ENCODE measurements around the gene TRAM2.
"Not testable (repeated sequence)": the region's sequence is repeated elsewhere in the genome, so short reads cannot be mapped to it uniquely, and the experiment has no call there.

Gene TRAM2

DNA sequence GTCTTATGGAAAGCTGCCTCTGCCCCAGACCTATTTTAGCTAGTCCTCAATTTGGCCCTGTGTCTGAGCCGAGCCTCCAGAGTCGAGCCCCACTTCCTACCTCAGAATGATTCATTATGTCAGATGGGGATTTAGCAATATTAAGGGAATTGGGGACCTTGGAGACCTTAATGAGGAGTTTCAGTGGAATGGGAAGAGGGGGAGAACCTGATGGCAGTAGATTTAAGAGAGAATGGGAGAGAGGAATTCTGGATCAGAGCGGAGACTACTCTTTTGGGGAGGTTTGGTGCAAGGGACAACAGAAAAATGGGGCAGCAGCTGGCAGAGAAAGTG lies 93.2 kb downstream of the TRAM2 start:
- no peak for DNase-seq (ENCODE audit: low read depth)

GRCh38 chr6:52482903-52483670 lies 93.8 kb downstream of the TRAM2 start:
- DNase-seq (ENCODE audit: low read depth): no peak

DNA sequence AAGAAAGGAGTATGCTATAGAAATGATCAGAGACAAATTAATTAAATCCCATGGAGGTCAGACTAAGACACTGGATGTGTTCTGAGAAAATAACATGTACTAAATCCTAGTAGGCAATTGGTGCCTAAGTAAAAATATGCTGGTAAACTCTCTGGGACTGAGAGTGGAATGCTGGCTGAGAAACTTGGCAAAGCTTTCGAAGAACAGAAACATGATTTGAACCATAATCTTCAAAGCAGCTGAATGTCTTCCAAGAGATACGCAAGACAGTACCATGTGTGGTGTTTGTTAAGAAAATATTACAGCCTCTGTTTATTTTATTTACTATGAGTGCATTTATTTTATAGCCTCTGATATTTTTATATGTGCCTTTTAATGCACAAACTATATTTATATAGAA lies 101.6 kb downstream of the TRAM2 start:
- DNase-seq (ENCODE audit: low read depth): no peak

- DNase-seq (ENCODE audit: low read depth): no peak
Measured at GRCh38 chr6:52474173-52474572, 102.7 kb downstream of the TRAM2 start.

DNA sequence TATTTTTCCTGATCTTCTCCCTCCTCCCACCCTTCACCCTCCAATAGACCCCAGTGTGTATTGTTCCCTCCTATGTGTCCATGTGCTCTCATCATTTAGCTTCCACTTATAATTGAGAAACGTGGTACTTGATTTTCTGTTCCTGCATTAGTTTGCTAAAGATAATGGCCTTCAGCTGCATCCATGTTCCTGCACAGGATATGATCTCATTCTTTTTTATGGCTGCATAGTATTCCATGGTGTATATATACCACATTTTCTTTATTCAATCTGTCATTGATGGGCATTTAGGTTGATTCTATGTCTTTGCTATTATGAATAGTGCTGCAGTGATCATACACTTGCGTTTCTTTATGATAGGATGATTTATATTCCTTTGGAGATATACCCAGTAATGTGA lies 115.7 kb downstream of the TRAM2 start:
- DNase-seq (ENCODE audit: low read depth): not testable (repeated sequence)

DNA sequence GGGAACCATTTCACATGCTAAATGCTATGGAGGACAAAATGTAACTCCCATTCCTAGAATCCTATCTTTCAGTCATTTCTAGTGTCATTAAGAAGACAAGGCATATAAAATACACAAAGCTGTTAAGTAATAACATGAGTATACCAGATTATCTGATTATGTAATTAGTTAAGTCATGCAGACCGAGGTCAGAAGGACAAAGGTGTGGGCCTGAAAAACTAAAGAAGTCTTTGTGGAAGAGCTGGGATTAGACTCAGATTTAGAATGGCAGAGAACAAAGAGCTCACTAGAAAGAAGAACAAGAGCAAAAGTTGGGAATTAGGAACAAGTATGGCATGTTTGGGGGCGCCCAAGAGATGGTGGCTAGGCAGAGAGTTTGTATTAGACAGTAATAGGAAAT lies 119.8 kb downstream of the TRAM2 start:
- DNase-seq (ENCODE audit: low read depth): no peak

DNA sequence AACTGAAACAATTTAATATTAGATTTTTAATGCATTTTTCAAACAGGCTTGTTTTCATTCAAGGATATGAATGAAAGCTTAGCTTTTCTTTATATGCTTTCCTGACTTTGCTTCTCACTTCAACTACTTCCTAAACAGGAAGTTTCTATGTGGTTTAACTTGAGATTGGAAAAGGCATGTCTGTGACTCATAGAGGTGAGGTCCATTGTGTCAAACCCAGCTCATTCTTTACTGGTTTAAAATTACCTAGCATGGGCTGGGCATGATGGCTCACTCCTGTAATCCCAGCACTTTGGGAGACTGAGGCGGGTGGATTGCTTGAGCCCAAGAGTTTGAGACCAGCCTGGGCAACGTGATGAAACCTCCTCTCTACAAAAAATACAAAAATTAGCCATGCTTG lies 122.3 kb downstream of the TRAM2 start:
- DNase-seq (ENCODE audit: low read depth): no peak

All from T-helper 22 cell (primary cell).